GM12873 (cell line): ENCODE results near the gene GRB10.

ENCODE experiments used
- TF ChIP-seq, protein P1 (sequence below): IDR thresholded peaks from 2 replicates; pipeline ENCODE4 v1.5.1; 2012; ENCODE audit warnings: low read depth, mild to moderate bottlenecking, moderate library complexity, low read length, control low read depth; ENCODE audit not compliant: insufficient read depth; ENCODE audit errors: missing control alignments

The GRB10 gene

DNA sequence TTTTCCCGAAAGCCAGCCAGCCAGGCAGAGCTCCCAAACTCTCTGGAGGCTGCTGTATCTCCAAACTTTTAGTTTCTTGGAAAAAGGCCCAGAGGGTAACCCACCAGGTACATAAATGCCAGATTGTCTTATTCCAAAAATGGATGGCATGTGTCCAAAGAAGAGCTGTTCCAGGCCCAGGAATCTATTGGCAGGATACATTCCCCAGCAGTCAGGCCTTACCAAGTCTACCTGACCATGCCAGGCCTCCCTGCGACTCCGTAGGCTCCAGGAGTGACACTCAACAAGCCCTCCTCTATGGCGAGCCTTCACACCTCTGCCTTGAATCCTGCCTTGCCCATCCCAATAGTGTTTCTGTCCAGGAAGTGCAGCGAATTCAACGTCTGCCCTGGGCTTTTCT lies 95.6 kb downstream of the GRB10 start:
- TF ChIP-seq, protein P1, sequence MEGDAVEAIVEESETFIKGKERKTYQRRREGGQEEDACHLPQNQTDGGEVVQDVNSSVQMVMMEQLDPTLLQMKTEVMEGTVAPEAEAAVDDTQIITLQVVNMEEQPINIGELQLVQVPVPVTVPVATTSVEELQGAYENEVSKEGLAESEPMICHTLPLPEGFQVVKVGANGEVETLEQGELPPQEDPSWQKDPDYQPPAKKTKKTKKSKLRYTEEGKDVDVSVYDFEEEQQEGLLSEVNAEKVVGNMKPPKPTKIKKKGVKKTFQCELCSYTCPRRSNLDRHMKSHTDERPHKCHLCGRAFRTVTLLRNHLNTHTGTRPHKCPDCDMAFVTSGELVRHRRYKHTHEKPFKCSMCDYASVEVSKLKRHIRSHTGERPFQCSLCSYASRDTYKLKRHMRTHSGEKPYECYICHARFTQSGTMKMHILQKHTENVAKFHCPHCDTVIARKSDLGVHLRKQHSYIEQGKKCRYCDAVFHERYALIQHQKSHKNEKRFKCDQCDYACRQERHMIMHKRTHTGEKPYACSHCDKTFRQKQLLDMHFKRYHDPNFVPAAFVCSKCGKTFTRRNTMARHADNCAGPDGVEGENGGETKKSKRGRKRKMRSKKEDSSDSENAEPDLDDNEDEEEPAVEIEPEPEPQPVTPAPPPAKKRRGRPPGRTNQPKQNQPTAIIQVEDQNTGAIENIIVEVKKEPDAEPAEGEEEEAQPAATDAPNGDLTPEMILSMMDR, result no peak

DNA sequence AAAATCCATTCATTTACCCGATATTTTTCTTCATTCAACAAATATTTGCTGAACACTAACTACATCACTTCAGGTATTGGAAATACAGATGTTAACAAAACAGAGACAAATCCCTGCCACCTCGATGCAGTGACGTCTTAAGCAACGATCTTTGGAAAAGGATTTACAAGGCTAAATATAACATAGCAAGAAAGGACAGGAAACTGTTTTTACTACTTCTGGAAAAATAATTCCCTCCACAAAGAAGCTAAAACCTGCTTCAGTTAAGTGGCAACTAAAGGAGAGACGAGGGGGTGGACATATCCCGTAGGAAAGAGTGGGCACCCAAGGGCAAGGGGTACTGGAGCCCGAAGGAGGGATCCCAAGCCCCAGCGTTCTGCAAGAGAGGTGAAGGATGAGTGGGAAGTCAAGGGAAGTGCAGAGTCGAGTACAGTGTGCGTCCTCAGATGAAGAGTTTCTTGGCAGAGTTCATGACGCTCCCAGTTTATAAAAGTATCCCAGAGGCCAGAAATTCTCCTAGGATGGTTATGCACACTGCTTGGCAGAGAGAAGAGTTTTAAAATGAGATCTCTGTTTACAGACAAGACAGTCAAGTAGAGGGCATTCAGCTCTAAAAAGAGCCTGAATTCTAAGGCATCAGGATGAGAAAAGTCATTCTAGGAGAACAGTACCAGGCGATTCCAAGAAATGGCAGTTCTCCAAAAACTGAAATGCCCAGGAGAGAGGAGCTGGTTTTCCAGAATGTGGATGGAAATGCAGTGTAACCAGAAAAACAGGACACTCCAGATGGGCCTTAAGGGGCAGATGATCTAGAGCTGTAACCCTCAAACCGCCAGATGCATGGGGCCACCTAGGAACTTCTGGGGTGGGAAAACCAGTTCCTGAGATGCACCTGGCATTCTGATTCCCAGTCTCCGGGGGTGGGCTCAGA lies 97.3 kb downstream of the GRB10 start:
- TF ChIP-seq, protein P1, result no peak

DNA sequence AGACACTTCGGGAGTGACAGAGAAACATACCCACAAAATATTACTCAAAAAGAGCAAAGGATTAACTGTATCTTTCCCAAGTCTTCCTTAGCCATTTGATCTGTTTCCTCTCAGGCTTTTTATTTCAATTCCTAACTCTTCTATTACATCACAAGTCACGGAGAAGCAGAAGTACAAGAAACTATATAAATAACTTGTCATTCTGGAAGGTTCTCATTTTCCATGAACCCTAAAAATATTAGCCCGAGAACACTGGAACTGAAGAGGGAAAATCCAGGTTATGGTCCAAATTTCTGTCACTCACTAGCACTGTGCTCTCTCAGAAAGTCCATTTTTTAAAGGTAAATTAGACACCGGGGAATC lies 98.0 kb downstream of the GRB10 start:
- TF ChIP-seq, protein P1, result no peak

DNA sequence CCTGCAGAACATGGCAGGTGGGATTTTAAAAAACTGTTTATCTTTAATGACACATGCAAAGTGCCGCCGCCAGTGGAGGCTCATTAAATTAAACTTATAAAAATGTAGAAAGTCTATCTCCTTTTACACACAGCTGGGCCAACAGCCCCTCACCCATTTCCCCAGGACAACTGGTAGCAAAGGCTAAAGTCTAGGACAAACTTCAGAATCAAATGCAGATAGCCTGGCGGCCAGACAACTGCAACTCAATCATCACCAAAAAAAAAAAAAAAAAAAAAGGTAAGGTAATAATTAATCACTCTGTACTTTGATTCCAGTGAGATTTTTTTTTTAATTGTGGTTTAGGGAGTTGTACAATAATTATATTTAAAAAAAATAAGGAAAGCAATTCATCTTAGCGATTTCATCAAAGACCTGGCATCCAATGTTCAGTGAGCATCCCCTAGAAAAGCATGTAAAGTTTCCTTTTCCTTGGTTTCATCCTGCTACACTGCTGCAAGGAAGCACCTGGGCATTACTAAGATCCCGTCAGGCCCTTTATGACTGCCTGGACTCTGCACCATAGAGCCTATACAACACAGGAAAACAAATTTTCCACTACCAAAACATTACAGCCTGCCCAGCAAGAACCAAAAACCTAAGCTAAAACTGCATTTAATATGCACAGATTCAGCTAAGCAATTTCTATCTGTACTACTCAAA lies 98.5 kb downstream of the GRB10 start:
- TF ChIP-seq, protein P1, result no peak

DNA sequence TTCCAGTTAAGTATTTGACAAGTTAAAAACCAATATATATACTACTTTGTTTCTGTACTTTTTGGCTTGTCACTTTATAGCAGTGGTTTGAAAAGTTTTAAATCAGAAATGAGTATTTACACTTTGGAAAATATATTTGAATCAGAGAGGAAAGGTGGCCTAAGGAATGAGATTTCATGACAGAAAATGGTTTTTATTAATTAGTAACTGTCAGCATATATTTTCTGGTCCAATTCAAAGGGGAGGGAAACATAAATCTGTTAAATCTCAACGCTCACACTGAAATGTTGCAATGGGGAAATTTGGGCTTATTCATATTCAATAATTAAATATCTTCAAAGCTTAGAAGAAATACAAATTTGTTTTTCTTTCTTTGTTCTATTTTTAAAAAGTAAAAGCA lies 100.1 kb downstream of the GRB10 start:
- TF ChIP-seq, protein P1, result no peak

DNA sequence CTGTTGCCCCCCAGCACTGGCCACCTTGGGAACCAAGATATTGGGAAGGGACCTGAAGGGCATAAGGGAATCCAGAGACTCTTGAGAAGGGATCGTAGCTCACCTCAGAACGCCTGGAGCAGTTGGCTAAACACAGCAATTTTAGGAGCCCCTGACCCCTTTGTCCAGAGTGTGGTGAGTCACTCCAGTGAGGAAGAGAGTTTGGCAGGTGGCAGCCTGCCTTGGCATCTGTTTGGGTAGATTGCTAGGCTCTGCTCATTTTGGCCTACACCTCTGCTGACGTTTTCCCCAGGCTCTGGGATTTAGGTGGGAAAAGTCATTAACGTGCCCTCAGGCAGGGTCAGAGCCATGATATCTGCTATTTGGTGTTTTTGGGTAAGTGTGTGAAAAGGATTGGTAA lies 100.6 kb downstream of the GRB10 start:
- TF ChIP-seq, protein P1, result no peak

DNA sequence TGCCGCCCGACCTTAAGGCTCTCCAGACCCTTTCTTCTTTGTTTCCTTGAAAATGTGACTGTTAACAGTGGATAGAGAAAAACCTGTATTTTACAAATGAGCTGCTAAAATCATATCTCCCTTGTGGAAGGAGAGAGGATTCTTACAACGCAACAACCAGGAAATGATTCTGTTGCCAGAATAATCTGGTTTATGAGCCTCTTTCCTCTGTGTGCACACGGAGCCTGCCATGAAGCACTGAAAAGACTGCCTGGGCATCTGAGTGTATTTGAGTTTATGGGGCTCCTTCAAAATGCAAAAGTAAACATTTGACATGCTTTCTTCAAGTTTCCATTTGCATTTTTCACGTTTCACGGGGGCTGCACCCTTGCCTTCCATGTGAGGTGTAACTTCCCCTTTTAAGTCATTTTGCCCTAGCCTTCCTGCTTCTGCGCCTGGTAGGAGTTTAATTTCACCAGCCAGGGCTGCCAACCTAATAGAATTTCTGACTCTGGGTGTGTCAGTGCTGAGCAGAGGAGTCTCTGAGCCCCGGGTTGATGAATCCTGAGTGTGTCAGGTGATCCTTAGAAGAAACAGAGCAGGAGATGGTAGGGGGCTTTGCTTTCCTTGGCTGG lies 101.2 kb downstream of the GRB10 start:
- TF ChIP-seq, protein P1, result no peak
